Lung (tissue), 12 donors: ENCODE measurements around the gene LEMD2. TPM values are rescaled to one million over a fixed set of nuclear protein-coding genes. Genes with fewer than 3 reads are reported as not detected.
A peak's percentile ranks its signal among the peaks of the same experiment; 100 is the strongest.

Source experiments
- ATAC-seq: fragments of 200-7000 bp; cut with Tn5 transposase; one replicate; pipeline ENCODE4 v1.9.1; 2020; ENCODE audit warnings: moderate number of reproducible peaks; ENCODE audit not compliant: insufficient read depth, low FRiP score
- DNase-seq, 3 donors: peaks; one replicate each; pipeline ENCODE4 v3.0.0-alpha.2; 2013 to 2017
- H3K27ac ChIP-seq, 2 donors: one replicate each; pipeline ENCODE4 v1.5.1; 2013; ENCODE audit warnings: mild to moderate bottlenecking in 2 of 2, moderate library complexity in 2 of 2, control low read depth in 1 of 2, inconsistent platforms in 1 of 2, low read depth in 1 of 2, low read length in 1 of 2
- H3K27me3 ChIP-seq, 3 donors: one replicate each; pipeline ENCODE4 v1.5.1; 2013; ENCODE audit warnings: low read length in 2 of 3; ENCODE audit not compliant: control insufficient read depth in 3 of 3, insufficient read depth in 3 of 3
- H3K36me3 ChIP-seq, 4 donors: one replicate each; pipeline ENCODE4 v1.5.1; 2013; ENCODE audit warnings: low read length in 4 of 4, mild to moderate bottlenecking in 1 of 4, moderate library complexity in 1 of 4; ENCODE audit not compliant: control insufficient read depth in 4 of 4, insufficient read depth in 4 of 4
- H3K4me1 ChIP-seq, 5 donors: one replicate each; pipeline ENCODE4 v1.5.1; 2013; ENCODE audit warnings: low read length in 5 of 5, mild to moderate bottlenecking in 2 of 5, moderate library complexity in 1 of 5; ENCODE audit not compliant: control insufficient read depth in 5 of 5, insufficient read depth in 5 of 5
- H3K4me3 ChIP-seq: one replicate; pipeline ENCODE4 v1.5.1; 2013; ENCODE audit warnings: mild to moderate bottlenecking, control low read depth, moderate library complexity
- H3K9ac ChIP-seq, 2 donors: one replicate each; pipeline ENCODE4 v1.5.1; 2013; ENCODE audit warnings: low read length in 2 of 2, control low read depth in 1 of 2; ENCODE audit not compliant: insufficient read depth in 1 of 2
- H3K9me3 ChIP-seq, 4 donors: one replicate each; pipeline ENCODE4 v1.5.1; 2013; ENCODE audit warnings: low read length in 3 of 4, mild to moderate bottlenecking in 1 of 4, moderate library complexity in 1 of 4; ENCODE audit not compliant: control insufficient read depth in 4 of 4, insufficient read depth in 3 of 4
- CTCF ChIP-seq: IDR thresholded peaks from 2 replicates; pipeline ENCODE4 v1.5.1; 2012; ENCODE audit warnings: mild to moderate bottlenecking; ENCODE audit errors: control extremely low read depth, extremely low read depth
- WGBS, 2 donors: extraction: QIAGEN DNeasy Blood & Tissue Kit; methylation state at CpG; one replicate each; pipeline ENCODE4 v1.1.7; 2013; 5-methylcytosine and 5-hydroxymethylcytosine counted together
- polyA plus RNA-seq, 2 donors: library from polyadenylated mRNA; stranded (reverse); fragments of 200-250 nt; gene quantifications; one replicate each; pipeline ENCODE4 v1.2.1, GENCODE V29; 2013
- total RNA-seq, 2 donors: library from RNA; depleted of rRNA in 1 of 2; stranded (reverse); fragments of >200 nt in 1 of 2; gene quantifications; one replicate each; pipeline ENCODE4 v1.2.1, GENCODE V29; 2014 to 2021
- donor health status: control.
- donor health status: control.
- donor health status: Bipolar disorder and iron deficiency.
- donor health status: healthy.
- donor health status: DM: yes; HTN: yes; CAD: no.

Gene LEMD2
- total and polyA plus RNA-seq, 4 donors = 52.1 to 63.6 (median 54.5) TPM

GRCh38 chr6:33739571-33739970 is 49.4 kb downstream of the LEMD2 start:
- Histone ChIP-seq H3K9me3 (no peaks in the 10 kb centered on the region), H3K27me3 (no peaks in the 10 kb centered on the region), H3K9ac (no peak overlapping the region), H3K4me1 (peaks cover 0 to 32% (median 10%) of the 10 kb centered on the region in 5 donors), H3K36me3 (peaks cover 0 to 4% (median 0%) of the 10 kb centered on the region in 4 donors), H3K27ac (peak overlapping the region; percentile 20 to 55), H3K4me3 (no peak overlapping the region)
- WGBS, 2 donors = 53 to 77% methylated on average over 5 of the region's 5 CpGs
- DNase-seq (no peak), ATAC-seq (no peak)
- no peak for TF ChIP-seq CTCF

GRCh38 chr6:33738879-33739278 is 50.1 kb downstream of the LEMD2 start:
- ATAC-seq = no peak
- 92 to 96% methylated on average over 5 of the region's 5 CpGs for WGBS, 2 donors
- Histone ChIP-seq H3K9me3 (no peaks in the 10 kb centered on the region), H3K4me3 (no peak overlapping the region), H3K27ac (peak overlapping the region in 1 of 2 donors; percentile 55), H3K9ac (no peak overlapping the region), H3K4me1 (peaks cover 0 to 26% (median 10%) of the 10 kb centered on the region in 5 donors), H3K36me3 (peaks cover 0 to 4% (median 0%) of the 10 kb centered on the region in 4 donors), H3K27me3 (no peaks in the 10 kb centered on the region)
- no peak for DNase-seq
- no peak for TF ChIP-seq CTCF

GRCh38 chr6:33738153-33738552 is 50.8 kb downstream of the LEMD2 start:
- peaks cover 0 to 4% (median 0%) of the 10 kb centered on the region in 4 donors for H3K36me3 ChIP-seq
- peaks cover 0 to 22% (median 10%) of the 10 kb centered on the region in 5 donors for H3K4me1 ChIP-seq
- no peak for TF ChIP-seq CTCF
- WGBS, 2 donors = 86 to 89% methylated on average over 9 of the region's 9 CpGs
- DNase-seq (no peak), ATAC-seq (no peak)
- no peaks in the 10 kb centered on the region for H3K9me3 ChIP-seq
- no peaks in the 10 kb centered on the region for H3K27me3 ChIP-seq
- H3K4me3 ChIP-seq = no peak overlapping the region
- H3K9ac ChIP-seq = no peak overlapping the region
- peak overlapping the region in 1 of 2 donors; percentile 55 for H3K27ac ChIP-seq
